CD14-positive monocyte (primary cell): ENCODE measurements around the gene HSPBAP1. TPM values are rescaled to one million over a fixed set of nuclear protein-coding genes. Genes with fewer than 3 reads are reported as not detected.
A peak's percentile ranks its signal among the peaks of the same experiment; 100 is the strongest.
"Not testable (repeated sequence)": the region's sequence is repeated elsewhere in the genome, so short reads cannot be mapped to it uniquely, and the experiment has no call there.

ENCODE experiments used
- DNase-seq, 3 donors: peaks; one replicate each; pipeline ENCODE4 v3.0.0-alpha.2; 2011 to 2022
- H2AFZ ChIP-seq: 2 replicates; pipeline ENCODE4 v1.6.0; 2012; ENCODE audit warnings: mild to moderate bottlenecking, low read depth, low read length, inconsistent platforms; ENCODE audit not compliant: insufficient read depth, poor library complexity, severe bottlenecking
- H3K27ac ChIP-seq, 2 donors: 1 replicate in 1 of 2; 2 replicates in 1 of 2; pipeline ENCODE4 v1.5.1; 2012 to 2013; ENCODE audit warnings: low read length in 2 of 2, control low read depth in 1 of 2, inconsistent platforms in 1 of 2, low read depth in 1 of 2, mild to moderate bottlenecking in 1 of 2
- H3K27me3 ChIP-seq, 2 donors: one replicate each; pipeline versions ENCODE4 v1.6.0 to v1.6.1; 2011 to 2013; ENCODE audit warnings: low read length in 2 of 2; ENCODE audit not compliant: control insufficient read depth in 2 of 2, insufficient read depth in 2 of 2
- H3K36me3 ChIP-seq, 2 donors: replicated peaks in 1 of 2; 1 replicate in 1 of 2; 2 replicates in 1 of 2; pipeline versions ENCODE4 v1.5.1 to v1.6.1; 2012 to 2013; ENCODE audit warnings: low read length in 2 of 2, control low read depth in 1 of 2, inconsistent platforms in 1 of 2, mild to moderate bottlenecking in 1 of 2; ENCODE audit not compliant: insufficient read depth in 2 of 2, control insufficient read depth in 1 of 2
- H3K4me1 ChIP-seq, 2 donors: 1 replicate in 1 of 2; 2 replicates in 1 of 2; pipeline versions ENCODE4 v1.5.1 to v1.6.1; 2012 to 2013; ENCODE audit warnings: low read length in 2 of 2, control low read depth in 1 of 2, inconsistent platforms in 1 of 2, mild to moderate bottlenecking in 1 of 2, moderate library complexity in 1 of 2; ENCODE audit not compliant: insufficient read depth in 2 of 2, control insufficient read depth in 1 of 2
- H3K4me2 ChIP-seq: replicated peaks from 2 replicates; pipeline ENCODE3; 2012; ENCODE audit warnings: low read length, moderate library complexity, mild to moderate bottlenecking; ENCODE audit not compliant: poor library complexity, severe bottlenecking; ENCODE audit errors: extremely low read depth
- H3K4me3 ChIP-seq, 3 experiments: fragments of 200-600 bp in 1 of 3; sonication (generic) in 1 of 3; replicated peaks in 1 of 3; 1 replicate in 2 of 3; 2 replicates in 1 of 3; pipeline ENCODE4 v1.5.1; 2011 to 2013; ENCODE audit warnings: low read length in 3 of 3, mild to moderate bottlenecking in 3 of 3, control low read depth in 2 of 3, low read depth in 2 of 3, inconsistent platforms in 1 of 3, moderate library complexity in 1 of 3
- H3K79me2 ChIP-seq: 2 replicates; pipeline ENCODE4 v1.6.0; 2012; ENCODE audit warnings: mild to moderate bottlenecking, control low read depth, inconsistent platforms, low read length, moderate library complexity; ENCODE audit not compliant: insufficient read depth
- H3K9ac ChIP-seq: 2 replicates; pipeline ENCODE4 v1.6.0; 2017; ENCODE audit warnings: low read length, mild to moderate bottlenecking; ENCODE audit not compliant: insufficient read depth, poor library complexity, severe bottlenecking
- H3K9me3 ChIP-seq, 2 donors: replicated peaks in 1 of 2; 1 replicate in 1 of 2; 2 replicates in 1 of 2; pipeline versions ENCODE4 v1.5.1 to v1.6.1; 2012 to 2013; ENCODE audit warnings: low read length in 2 of 2, control low read depth in 1 of 2; ENCODE audit not compliant: control insufficient read depth in 1 of 2, insufficient read depth in 1 of 2
- H4K20me1 ChIP-seq: 2 replicates; pipeline ENCODE4 v1.6.0; 2012; ENCODE audit warnings: mild to moderate bottlenecking, low read length, control low read depth, moderate library complexity; ENCODE audit not compliant: insufficient read depth
- H3K27ac Mint-ChIP-seq, 7 donors: one replicate each; pipeline ENCODE4 v1.8.0; 2020; ENCODE audit warnings: mild to moderate bottlenecking in 7 of 7, mixed read lengths in 7 of 7, moderate library complexity in 6 of 7, inconsistent platforms in 2 of 7
- H3K27me3 Mint-ChIP-seq, 3 donors: one replicate each; pipeline ENCODE4 v1.8.0; 2021 to 2022; ENCODE audit warnings: low read depth in 3 of 3, mild to moderate bottlenecking in 3 of 3, mixed read lengths in 3 of 3, moderate library complexity in 3 of 3, inconsistent platforms in 1 of 3
- H3K36me3 Mint-ChIP-seq, 2 donors: one replicate each; pipeline ENCODE4 v1.8.0; 2020; ENCODE audit warnings: mixed read lengths in 2 of 2, inconsistent platforms in 1 of 2, mild to moderate bottlenecking in 1 of 2
- H3K4me1 Mint-ChIP-seq: one replicate; pipeline ENCODE4 v1.8.0; 2020; ENCODE audit warnings: mild to moderate bottlenecking, mixed read lengths
- H3K4me3 Mint-ChIP-seq, 2 donors: one replicate each; pipeline ENCODE4 v1.8.0; 2020; ENCODE audit warnings: mild to moderate bottlenecking in 2 of 2, mixed read lengths in 2 of 2, moderate library complexity in 1 of 2
- H3K9me3 Mint-ChIP-seq, 7 donors: one replicate each; pipeline ENCODE4 v1.8.0; 2020 to 2022; ENCODE audit warnings: mixed read lengths in 7 of 7, mild to moderate bottlenecking in 6 of 7, moderate library complexity in 6 of 7, inconsistent platforms in 2 of 7
- WGBS: methylation state at CpG from one replicate; pipeline ENCODE4 v1.1.5; 2013; ENCODE audit warnings: missing lambda C conversion rate; ENCODE audit not compliant: insufficient coverage; 5-methylcytosine and 5-hydroxymethylcytosine counted together
- intact Hi-C, 2 donors: fragments of 100-400 bp; cut with micrococcal nuclease; formaldehyde crosslinking; loops; one replicate each; pipeline versions ENCODE4 v1.15.0 to v1.15.1; 2023
- polyA plus RNA-seq, 3 donors: library from polyadenylated mRNA; depleted of rRNA in 1 of 3; unstranded in 2 of 3; stranded (reverse) in 1 of 3; fragments of 300-500 nt in 2 of 3; fragments of >200 nt in 1 of 3; fragmentation: Illumina TruSeq in 2 of 3; gene quantifications; 1 replicate in 2 of 3; 2 replicates in 1 of 3; pipeline ENCODE4 v1.2.3, GENCODE V29; 2012 to 2021
- TF ChIP-seq, protein P1 (sequence below): fragments of 200-600 bp; IDR thresholded peaks from one replicate; pipeline ENCODE4 v1.8.0; 2022; ENCODE audit warnings: antibody characterized with exemption, mild to moderate bottlenecking

HSPBAP1 gene
- polyA plus RNA-seq, 3 donors = 11.7 to 48.2 (median 11.9) TPM

DNA sequence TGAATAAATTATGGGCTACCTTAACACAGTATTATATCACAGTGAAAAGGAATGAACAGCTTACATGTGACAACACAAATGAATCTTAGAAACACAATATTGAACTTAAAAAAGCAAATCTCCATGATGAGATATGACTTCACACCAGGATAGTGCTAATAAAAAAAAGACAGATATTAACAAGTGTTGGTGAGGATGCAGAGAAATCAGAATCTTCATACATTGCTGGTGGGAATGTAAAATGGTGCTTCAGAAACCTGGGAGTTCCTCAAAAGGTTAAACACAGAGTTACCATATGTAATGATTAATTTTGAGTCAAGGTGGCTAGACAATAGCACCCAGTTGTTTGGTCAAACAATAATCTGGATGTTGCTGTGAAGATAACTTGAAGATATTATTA, 51.4 kb downstream of the HSPBAP1 start:
- H3K9me3 ChIP-seq = peaks cover 0 to 3% of the 10 kb centered on the region in 2 donors
- H3K36me3 Mint-ChIP-seq = peaks cover 57 to 67% of the 10 kb centered on the region in 2 donors
- no peak overlapping the region for H3K9ac ChIP-seq
- no peaks in the 10 kb centered on the region for H3K27me3 ChIP-seq
- H3K27me3 Mint-ChIP-seq = peaks cover 0 to 1% (median 0%) of the 10 kb centered on the region in 3 donors
- H3K4me3 Mint-ChIP-seq = no peak overlapping the region
- DNase-seq = no peak
- no peak overlapping the region for H3K4me3 ChIP-seq
- intact Hi-C loops = no loop called here
- no peak overlapping the region for H3K27ac ChIP-seq
- H3K27ac Mint-ChIP-seq = no peak overlapping the region
- no peak overlapping the region for H2AFZ ChIP-seq
- H3K4me1 Mint-ChIP-seq = no peaks in the 10 kb centered on the region
- no peaks in the 10 kb centered on the region for H4K20me1 ChIP-seq
- H3K79me2 ChIP-seq = no peaks in the 10 kb centered on the region
- H3K9me3 Mint-ChIP-seq = peaks cover 0 to 10% (median 3%) of the 10 kb centered on the region in 7 donors
- no peaks in the 10 kb centered on the region for H3K4me1 ChIP-seq
- TF ChIP-seq, protein P1, sequence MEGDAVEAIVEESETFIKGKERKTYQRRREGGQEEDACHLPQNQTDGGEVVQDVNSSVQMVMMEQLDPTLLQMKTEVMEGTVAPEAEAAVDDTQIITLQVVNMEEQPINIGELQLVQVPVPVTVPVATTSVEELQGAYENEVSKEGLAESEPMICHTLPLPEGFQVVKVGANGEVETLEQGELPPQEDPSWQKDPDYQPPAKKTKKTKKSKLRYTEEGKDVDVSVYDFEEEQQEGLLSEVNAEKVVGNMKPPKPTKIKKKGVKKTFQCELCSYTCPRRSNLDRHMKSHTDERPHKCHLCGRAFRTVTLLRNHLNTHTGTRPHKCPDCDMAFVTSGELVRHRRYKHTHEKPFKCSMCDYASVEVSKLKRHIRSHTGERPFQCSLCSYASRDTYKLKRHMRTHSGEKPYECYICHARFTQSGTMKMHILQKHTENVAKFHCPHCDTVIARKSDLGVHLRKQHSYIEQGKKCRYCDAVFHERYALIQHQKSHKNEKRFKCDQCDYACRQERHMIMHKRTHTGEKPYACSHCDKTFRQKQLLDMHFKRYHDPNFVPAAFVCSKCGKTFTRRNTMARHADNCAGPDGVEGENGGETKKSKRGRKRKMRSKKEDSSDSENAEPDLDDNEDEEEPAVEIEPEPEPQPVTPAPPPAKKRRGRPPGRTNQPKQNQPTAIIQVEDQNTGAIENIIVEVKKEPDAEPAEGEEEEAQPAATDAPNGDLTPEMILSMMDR = no peak
- H3K4me2 ChIP-seq = no peak overlapping the region
- H3K36me3 ChIP-seq = peaks cover 41 to 66% of the 10 kb centered on the region in 2 donors

DNA sequence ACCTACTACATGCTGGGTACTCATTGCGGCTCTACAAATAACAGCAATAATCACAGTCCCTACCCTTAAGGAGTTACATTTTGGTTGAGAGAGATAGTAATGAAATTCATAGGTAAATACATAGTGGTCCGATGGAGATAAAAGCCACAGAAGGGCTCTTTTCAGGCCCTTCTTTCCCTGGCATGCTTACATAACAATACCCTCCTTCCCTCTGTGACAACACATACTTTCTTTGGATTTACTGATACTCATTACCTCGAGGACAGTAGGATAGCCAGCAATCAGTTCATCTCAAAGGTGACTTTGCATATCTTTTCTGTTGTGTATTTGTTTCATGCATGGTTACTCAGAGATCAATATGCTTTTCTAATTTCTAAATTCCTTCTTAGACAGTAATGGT, 54.5 kb downstream of the HSPBAP1 start:
- intact Hi-C loops = no loop called here
- H3K79me2 ChIP-seq = no peaks in the 10 kb centered on the region
- H3K9me3 ChIP-seq = peaks cover 0 to 3% of the 10 kb centered on the region in 2 donors
- TF ChIP-seq, protein P1 = no peak
- H2AFZ ChIP-seq = no peak overlapping the region
- H3K27me3 ChIP-seq = no peaks in the 10 kb centered on the region
- Mint-ChIP-seq H3K27ac (no peak overlapping the region), H3K9me3 (peaks cover 0 to 11% (median 2%) of the 10 kb centered on the region in 7 donors), H3K27me3 (peaks cover 0 to 1% (median 0%) of the 10 kb centered on the region in 3 donors), H3K36me3 (peaks cover 52 to 58% of the 10 kb centered on the region in 2 donors), H3K4me3 (no peak overlapping the region), H3K4me1 (no peaks in the 10 kb centered on the region)
- H4K20me1 ChIP-seq = no peaks in the 10 kb centered on the region
- no peak overlapping the region for H3K27ac ChIP-seq
- WGBS = no CpG with 5 or more reads among the region's 3 CpGs
- no peak for DNase-seq
- no peaks in the 10 kb centered on the region for H3K4me1 ChIP-seq
- no peak overlapping the region for H3K9ac ChIP-seq
- H3K36me3 ChIP-seq = peaks cover 40 to 48% of the 10 kb centered on the region in 2 donors
- no peak overlapping the region for H3K4me3 ChIP-seq
- H3K4me2 ChIP-seq = no peak overlapping the region

DNA sequence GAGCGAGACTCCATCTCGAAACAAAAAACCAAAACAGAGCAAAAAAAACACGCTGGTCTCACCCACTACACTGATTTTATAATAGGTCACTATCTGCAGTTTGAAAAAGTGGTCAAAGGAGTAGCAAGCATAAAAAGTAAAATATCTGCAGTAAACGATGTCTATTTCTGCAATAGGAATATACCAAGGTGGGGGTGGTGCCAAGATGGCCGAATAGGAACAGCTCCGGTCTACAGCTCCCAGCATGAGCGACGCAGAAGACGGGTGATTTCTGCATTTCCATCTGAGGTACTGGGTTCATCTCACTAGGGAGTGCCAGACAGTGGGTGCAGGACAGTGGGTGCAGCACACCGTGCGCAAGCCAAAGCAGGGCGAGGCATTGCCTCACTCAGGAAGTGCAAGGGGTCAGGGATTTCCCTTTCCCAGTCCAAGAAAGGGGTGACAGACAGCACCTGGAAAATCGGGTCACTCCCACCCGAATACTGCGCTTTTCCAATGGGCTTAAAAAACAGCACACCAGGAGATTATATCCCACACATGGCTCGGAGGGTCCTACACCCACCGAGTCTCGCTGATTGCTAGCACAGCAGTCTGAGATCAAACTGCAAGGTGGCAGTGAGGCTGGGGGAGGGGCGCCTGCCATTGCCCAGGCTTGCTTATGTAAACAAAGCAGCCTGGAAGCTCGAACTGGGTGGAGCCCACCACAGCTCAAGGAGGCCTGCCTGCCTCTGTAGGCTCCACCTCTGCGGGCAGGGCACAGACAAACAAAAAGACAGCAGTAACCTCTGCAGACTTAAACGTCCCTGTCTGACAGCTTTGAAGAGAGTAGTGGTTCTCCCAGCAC, 60.7 kb downstream of the HSPBAP1 start:
- H2AFZ ChIP-seq, H3K27me3 ChIP-seq, H3K79me2 ChIP-seq, intact Hi-C loops, H3K4me2 ChIP-seq, H3K4me1 ChIP-seq, H3K4me3 Mint-ChIP-seq, DNase-seq, H3K4me3 ChIP-seq, H3K27me3 Mint-ChIP-seq, H3K4me1 Mint-ChIP-seq, H3K9ac ChIP-seq, H3K9me3 ChIP-seq, H3K27ac ChIP-seq: not testable (repeated sequence)
- 75% methylated on average over 7 of the region's 22 CpGs for WGBS
- peaks cover 46 to 62% of the 10 kb centered on the region in 2 donors for H3K36me3 Mint-ChIP-seq
- peaks cover 5 to 20% (median 15%) of the 10 kb centered on the region in 7 donors for H3K9me3 Mint-ChIP-seq
- peaks cover 23% of the 10 kb centered on the region for H4K20me1 ChIP-seq
- peak overlapping the region in 4 of 7 donors; percentile 42 to 77 (median 48) for H3K27ac Mint-ChIP-seq
- H3K36me3 ChIP-seq = peaks cover 13 to 39% of the 10 kb centered on the region in 2 donors
